A549 (cell line): ENCODE results near the gene FAM199X. TPM values are rescaled to one million over a fixed set of nuclear protein-coding genes. Genes with fewer than 3 reads are reported as not detected.

Experiments
- ATAC-seq, 2 experiments: fragments of 200-7000 bp in 1 of 2; fragments of >200 bp in 1 of 2; cut with Nextera tagmentation in 1 of 2; cut with Tn5 transposase in 1 of 2; 3 replicates each; pipeline versions ENCODE4 v1.8.0 to v1.9.1; 2018 to 2020; ENCODE audit warnings: mild to moderate bottlenecking in 1 of 2, moderate library complexity in 1 of 2
- CTCF ChIA-PET: fragments of 300-600 bp; sonication (Branson Sonifier 250); formaldehyde crosslinking; extraction: SDS; loops from one replicate; lab custom pipeline; 2021; ENCODE audit warnings: antibody characterized with exemption, inconsistent platforms; lab: Yijun Ruan, JAX
- POLR2A ChIA-PET: fragments of 350-600 bp; formaldehyde crosslinking; extraction: SDS; loops from one replicate; lab custom pipeline; 2021; ENCODE audit warnings: antibody characterized with exemption, inconsistent platforms; lab: Yijun Ruan, JAX
- DNase-seq, 2 experiments: peaks; one replicate each; pipeline versions ENCODE4 v3.0.0 to v3.0.0-alpha.2; 2011 to 2016; ENCODE audit warnings: low read depth in 1 of 2, low spot score in 1 of 2
- FAIRE-seq: peaks from 2 replicates; lab custom pipeline; 2011; peaks lifted over from hg19 to GRCh38; lab: Jason Lieb, UNC
- H3K27ac ChIP-seq, 2 experiments: fragments of >200 bp; sonication (Bioruptor Twin); formaldehyde crosslinking; 3 replicates each; pipeline ENCODE4 v1.5.1; 2016 to 2017
- H3K4me1 ChIP-seq: fragments of >200 bp; sonication (Bioruptor Twin); formaldehyde crosslinking; 3 replicates; pipeline ENCODE4 v1.6.1; 2016
- H3K4me2 ChIP-seq: fragments of >200 bp; sonication (Bioruptor Twin); formaldehyde crosslinking; 3 replicates; pipeline ENCODE4 v1.6.1; 2016
- H3K4me3 ChIP-seq: fragments of >200 bp; sonication (Bioruptor Twin); formaldehyde crosslinking; 3 replicates; pipeline ENCODE4 v1.5.1; 2016
- H3K9me3 ChIP-seq: fragments of >200 bp; sonication (Bioruptor Twin); formaldehyde crosslinking; 3 replicates; pipeline ENCODE4 v1.6.1; 2016
- CHD2 ChIP-seq: fragments of 150-350 bp; IDR thresholded peaks from 2 replicates; pipeline ENCODE4 v1.6.1; 2014; ENCODE audit warnings: low read length; ENCODE audit not compliant: partially characterized antibody
- CHD4 ChIP-seq: fragments of 200-600 bp; sonication (generic); IDR thresholded peaks from 2 replicates; pipeline ENCODE4 v1.6.1; 2016; ENCODE audit warnings: antibody characterized with exemption, mild to moderate bottlenecking, borderline replicate concordance
- EHF ChIP-seq: fragments of 250-450 bp; sonication (Bioruptor Pico); IDR thresholded peaks from 2 replicates; pipeline ENCODE4 v1.5.0; 2020; ENCODE audit warnings: mild to moderate bottlenecking
- EP300 ChIP-seq, 2 experiments: fragments of >200 bp; sonication (Bioruptor Twin); formaldehyde crosslinking; IDR thresholded peaks; 2 replicates in 1 of 2; 3 replicates in 1 of 2; pipeline ENCODE4 v1.6.1; 2016 to 2017
- FOSL2 ChIP-seq, 2 experiments: fragments of 450-650 bp in 1 of 2; fragments of >200 bp in 1 of 2; sonication (Bioruptor Twin) in 1 of 2; formaldehyde crosslinking; IDR thresholded peaks; 2 replicates each; pipeline versions ENCODE4 v1.5.0 to v1.6.1; 2016 to 2020; ENCODE audit warnings: mild to moderate bottlenecking in 1 of 2, moderate library complexity in 1 of 2
- FOXS1 ChIP-seq: fragments of 250-450 bp; sonication (Bioruptor Pico); IDR thresholded peaks from 2 replicates; pipeline ENCODE4 v1.5.0; 2020; ENCODE audit warnings: mild to moderate bottlenecking, moderate library complexity
- HOXA7 ChIP-seq: fragments of 250-450 bp; sonication (Bioruptor Pico); IDR thresholded peaks from 2 replicates; pipeline ENCODE4 v1.5.0; 2020; ENCODE audit warnings: mild to moderate bottlenecking, moderate library complexity
- JUN ChIP-seq, 2 experiments: fragments of >200 bp; sonication (Bioruptor Twin); formaldehyde crosslinking; IDR thresholded peaks; 2 replicates in 1 of 2; 3 replicates in 1 of 2; pipeline ENCODE4 v1.6.1; 2016 to 2017
- JUNB ChIP-seq: fragments of >200 bp; sonication (Bioruptor Twin); formaldehyde crosslinking; IDR thresholded peaks from 2 replicates; pipeline ENCODE4 v1.6.1; 2016
- MAZ ChIP-seq: fragments of 150-350 bp; IDR thresholded peaks from 2 replicates; pipeline ENCODE4 v1.6.1; 2014; ENCODE audit warnings: antibody characterized with exemption, low read depth, low read length, borderline replicate concordance
- MYC ChIP-seq: IDR thresholded peaks from 2 replicates; pipeline ENCODE4 v1.6.1; 2012; ENCODE audit warnings: mild to moderate bottlenecking, inconsistent platforms, low read length, improper control_type of control experiment, borderline replicate concordance
- PHF8 ChIP-seq: fragments of 200-600 bp; sonication (generic); IDR thresholded peaks from 2 replicates; pipeline ENCODE4 v1.6.1; 2016; ENCODE audit warnings: low read depth, mild to moderate bottlenecking, antibody characterized with exemption, moderate library complexity, borderline replicate concordance
- POLR2AphosphoS2 ChIP-seq: conservative IDR thresholded peaks from 2 replicates; pipeline ENCODE4 v1.6.1; 2012; ENCODE audit warnings: low read length, improper control_type of control experiment, inconsistent platforms
- RAD21 ChIP-seq, 2 experiments: fragments of >200 bp in 1 of 2; sonication (Bioruptor Twin) in 1 of 2; formaldehyde crosslinking in 1 of 2; IDR thresholded peaks in 1 of 2; conservative IDR thresholded peaks in 1 of 2; 2 replicates in 1 of 2; 3 replicates in 1 of 2; pipeline ENCODE4 v1.6.1; 2012 to 2018; ENCODE audit warnings: inconsistent platforms in 1 of 2
- RARB ChIP-seq: fragments of 250-450 bp; sonication (Bioruptor Pico); IDR thresholded peaks from 2 replicates; pipeline ENCODE4 v1.8.0; 2021; ENCODE audit warnings: mild to moderate bottlenecking, moderate library complexity
- RCOR1 ChIP-seq: fragments of 150-350 bp; IDR thresholded peaks from 2 replicates; pipeline ENCODE4 v1.6.1; 2014; ENCODE audit warnings: antibody characterized with exemption, low read length, low read depth
- SREBF2 ChIP-seq: fragments of 450-650 bp; IDR thresholded peaks from 2 replicates; pipeline ENCODE4 v1.6.1; 2014; ENCODE audit warnings: mild to moderate bottlenecking, moderate library complexity
- TFCP2L1 ChIP-seq: fragments of 250-450 bp; sonication (Bioruptor Pico); IDR thresholded peaks from 2 replicates; pipeline ENCODE4 v1.5.0; 2021; ENCODE audit warnings: mild to moderate bottlenecking
- ZC3H11A ChIP-seq: fragments of 450-650 bp; IDR thresholded peaks from 2 replicates; pipeline ENCODE4 v1.6.1; 2014; ENCODE audit warnings: antibody characterized with exemption, mild to moderate bottlenecking
- WGBS: methylation state at CpG from one replicate; pipeline ENCODE4 v1.1.6; 2017; ENCODE audit errors: missing lambda C conversion rate; 5-methylcytosine and 5-hydroxymethylcytosine counted together
- polyA plus RNA-seq, 4 experiments: library from polyadenylated mRNA; depleted of rRNA in 3 of 4; stranded (reverse); fragments of >200 nt; fragmentation: RNase III in 1 of 4; extraction: RNeasy Plus Mini Kit Qiagen cat#74134 plus additional on column Dnase treatment in 1 of 4; gene quantifications; 2 replicates in 3 of 4; 3 replicates in 1 of 4; pipeline ENCODE4 v1.2.3, GENCODE V29; 2011 to 2017
- TF ChIP-seq, protein P1 (sequence below): IDR thresholded peaks from 2 replicates; pipeline ENCODE4 v1.6.1; 2012
- TF ChIP-seq, protein P2 (sequence below): fragments of 150-350 bp; IDR thresholded peaks from 2 replicates; pipeline ENCODE4 v1.6.1; 2014; ENCODE audit warnings: low read depth, mild to moderate bottlenecking, low read length
- TF ChIP-seq, protein P3 (sequence below): fragments of 250-450 bp; sonication (Bioruptor Pico); IDR thresholded peaks from 2 replicates; pipeline ENCODE4 v1.5.0; 2021; ENCODE audit warnings: mild to moderate bottlenecking, moderate library complexity, borderline replicate concordance
- TF ChIP-seq, protein P4 (sequence below): fragments of >200 bp; sonication (Bioruptor Twin); formaldehyde crosslinking; IDR thresholded peaks from 2 replicates; pipeline ENCODE4 v1.6.1; 2016

FAM199X gene
- polyA plus RNA-seq, 2 of the 4 experiments (the other 2 are of a cell fraction): 20.1 to 26.4 TPM

DNA sequence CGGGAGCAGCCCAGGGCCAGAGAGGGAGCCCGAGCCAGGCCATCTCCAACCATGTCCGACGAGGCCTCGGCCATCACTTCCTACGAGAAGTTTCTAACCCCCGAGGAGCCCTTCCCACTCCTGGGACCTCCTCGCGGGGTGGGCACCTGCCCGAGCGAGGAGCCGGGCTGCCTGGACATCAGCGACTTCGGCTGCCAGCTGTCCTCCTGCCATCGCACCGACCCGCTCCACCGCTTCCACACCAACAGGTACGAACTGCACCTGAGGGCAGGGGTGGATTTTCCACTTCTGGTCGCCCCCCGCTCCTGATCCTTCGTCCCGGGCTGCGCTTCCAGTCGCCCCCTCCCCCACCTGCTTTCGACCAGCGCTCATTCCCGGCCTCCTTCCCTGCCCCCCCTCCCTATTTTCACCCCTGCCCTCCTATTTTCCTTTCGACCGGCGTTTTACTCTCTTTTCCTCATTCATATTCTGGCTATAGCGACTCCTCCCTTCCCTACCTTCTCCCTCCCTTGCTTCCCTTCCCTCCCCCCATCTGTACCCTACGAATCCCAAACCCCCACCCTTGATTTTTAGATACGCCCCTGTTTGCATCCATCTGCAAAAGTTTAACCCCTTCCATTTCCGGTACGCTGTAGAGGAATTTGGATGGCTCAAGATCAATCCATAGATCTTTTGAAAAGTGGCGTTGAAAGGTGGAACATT lies 633 bp downstream of the FAM199X start:
- POLR2A ChIA-PET: interaction anchor here (0.7 to 2.7 kb wide), 2 partner anchors 10 to 238 kb away, joined by 4 to 51 read pairs; partner anchors contain the start of gene SLC25A53
- TF ChIP-seq PHF8 (peak; percentile 32; the same call in 1 of the 2 replicates), RARB (CRISPR knock-in tag) (no peak)
- H3K4me2 ChIP-seq: peak overlapping the region; percentile 78
- H3K27ac ChIP-seq: peak overlapping the region; percentile 84 to 98
- no peaks in the 10 kb centered on the region for H3K9me3 ChIP-seq
- no peak for FAIRE-seq
- ATAC-seq: peak in 1 of 2 experiments; percentile 81; a peak in 4 of 6 replicates
- 2% methylated on average over 21 of the region's 37 CpGs for WGBS
- CTCF ChIA-PET: interaction anchor here (0.7 to 1.9 kb wide), 3 partner anchors 18 to 29 kb away, joined by 3 to 8 read pairs (median 3); no protein-coding TSS in a partner anchor
- peak in 1 of 2 experiments; percentile 4 for DNase-seq
- H3K4me1 ChIP-seq: peaks cover 25% of the 10 kb centered on the region; the same call in 2 of the 3 replicates
- peak overlapping the region; percentile 84 for H3K4me3 ChIP-seq

DNA sequence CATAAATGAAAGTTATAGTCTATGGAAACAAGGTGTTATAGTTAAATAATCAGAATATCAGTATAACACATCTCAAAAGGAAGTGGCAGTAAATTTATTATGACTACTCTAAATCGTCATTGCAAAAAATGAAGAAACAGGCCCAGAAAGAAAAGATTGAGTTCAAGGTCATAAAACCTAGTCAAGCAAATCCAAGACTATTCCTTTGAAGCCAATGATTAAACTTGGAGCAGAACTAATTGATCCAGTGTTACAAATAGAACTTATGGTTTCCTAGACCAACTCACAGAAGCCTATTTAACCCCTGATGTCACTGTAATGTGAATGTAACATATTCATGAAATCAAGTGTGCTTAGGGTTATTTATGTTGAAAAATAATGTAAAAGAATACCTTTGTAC lies 1.9 kb downstream of the FAM199X start:
- FAIRE-seq: no peak
- ATAC-seq: no peak
- H3K9me3 ChIP-seq: no peaks in the 10 kb centered on the region
- no peak overlapping the region for H3K27ac ChIP-seq
- POLR2A ChIA-PET: no interaction called here
- no peak for DNase-seq
- peak overlapping the region; percentile 78 for H3K4me2 ChIP-seq
- H3K4me1 ChIP-seq: peaks cover 25% of the 10 kb centered on the region; the same call in 2 of the 3 replicates
- TF ChIP-seq MAZ: no peak
- TF ChIP-seq ZC3H11A: no peak
- no peak for TF ChIP-seq RCOR1
- no peak for TF ChIP-seq MYC
- TF ChIP-seq TFCP2L1: no peak
- TF ChIP-seq CHD4: no peak
- 32% methylated on average over 1 of the region's 1 CpG for WGBS
- CTCF ChIA-PET: no interaction called here
- peak overlapping the region; percentile 84 for H3K4me3 ChIP-seq

- Histone ChIP-seq H3K4me2 (no peak overlapping the region), H3K9me3 (no peaks in the 10 kb centered on the region), H3K4me3 (no peak overlapping the region), H3K27ac (no peak overlapping the region), H3K4me1 (peaks cover 20% of the 10 kb centered on the region; the same call in 2 of the 3 replicates)
- TF ChIP-seq, protein P1, sequence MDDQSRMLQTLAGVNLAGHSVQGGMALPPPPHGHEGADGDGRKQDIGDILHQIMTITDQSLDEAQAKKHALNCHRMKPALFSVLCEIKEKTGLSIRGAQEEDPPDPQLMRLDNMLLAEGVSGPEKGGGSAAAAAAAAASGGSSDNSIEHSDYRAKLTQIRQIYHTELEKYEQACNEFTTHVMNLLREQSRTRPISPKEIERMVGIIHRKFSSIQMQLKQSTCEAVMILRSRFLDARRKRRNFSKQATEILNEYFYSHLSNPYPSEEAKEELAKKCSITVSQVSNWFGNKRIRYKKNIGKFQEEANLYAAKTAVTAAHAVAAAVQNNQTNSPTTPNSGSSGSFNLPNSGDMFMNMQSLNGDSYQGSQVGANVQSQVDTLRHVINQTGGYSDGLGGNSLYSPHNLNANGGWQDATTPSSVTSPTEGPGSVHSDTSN: no peak
- TF ChIP-seq, protein P2, sequence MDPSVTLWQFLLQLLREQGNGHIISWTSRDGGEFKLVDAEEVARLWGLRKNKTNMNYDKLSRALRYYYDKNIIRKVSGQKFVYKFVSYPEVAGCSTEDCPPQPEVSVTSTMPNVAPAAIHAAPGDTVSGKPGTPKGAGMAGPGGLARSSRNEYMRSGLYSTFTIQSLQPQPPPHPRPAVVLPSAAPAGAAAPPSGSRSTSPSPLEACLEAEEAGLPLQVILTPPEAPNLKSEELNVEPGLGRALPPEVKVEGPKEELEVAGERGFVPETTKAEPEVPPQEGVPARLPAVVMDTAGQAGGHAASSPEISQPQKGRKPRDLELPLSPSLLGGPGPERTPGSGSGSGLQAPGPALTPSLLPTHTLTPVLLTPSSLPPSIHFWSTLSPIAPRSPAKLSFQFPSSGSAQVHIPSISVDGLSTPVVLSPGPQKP: no peak
- POLR2A ChIA-PET: no interaction called here
- CTCF ChIA-PET: interaction anchor here (0.6 kb wide), 1 partner anchor 12 kb away, joined by 4 read pairs; no protein-coding TSS in a partner anchor
- WGBS: 86% methylated on average over 6 of the region's 6 CpGs
- FAIRE-seq (no peak), DNase-seq (no peak), ATAC-seq (no peak)
Measured at GRCh38 chrX:104172121-104172520, 5.9 kb downstream of the FAM199X start.

DNA sequence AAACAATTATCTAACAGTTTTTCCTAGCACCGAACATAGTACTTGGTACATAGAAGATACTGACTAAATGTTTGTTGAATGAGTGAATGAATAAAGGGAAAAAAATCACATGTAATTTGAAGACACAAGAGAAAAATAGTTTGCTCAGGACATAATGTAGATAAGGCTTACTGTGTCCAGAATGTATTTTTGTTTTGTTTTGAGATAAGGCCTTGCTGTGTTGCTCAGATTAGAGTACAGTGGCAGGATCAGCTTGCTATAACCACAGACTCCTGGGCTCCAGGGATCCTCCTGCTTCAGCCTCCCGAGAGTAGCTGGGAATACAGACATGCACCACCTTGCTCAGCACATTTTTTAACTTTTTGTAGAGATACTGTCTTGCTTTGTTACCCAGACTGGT lies 6.5 kb downstream of the FAM199X start:
- Histone ChIP-seq H3K4me3 (no peak overlapping the region), H3K27ac (no peak overlapping the region), H3K4me1 (peaks cover 19% of the 10 kb centered on the region; the same call in 2 of the 3 replicates), H3K9me3 (no peaks in the 10 kb centered on the region), H3K4me2 (no peak overlapping the region)
- POLR2A ChIA-PET: no interaction called here
- FAIRE-seq (no peak), ATAC-seq (no peak), DNase-seq (no peak)
- CTCF ChIA-PET: no interaction called here
- 89% methylated on average over 2 of the region's 2 CpGs for WGBS
- TF ChIP-seq CHD2 (no peak), EP300 (IDR thresholded peaks at IDR 0.05) (no peak), POLR2AphosphoS2 (no peak), JUN (IDR thresholded peaks at IDR 0.05) (no peak), SREBF2 (no peak), FOSL2 (IDR thresholded peaks at IDR 0.05) (no peak), FOSL2 (CRISPR knock-in tag; IDR thresholded peaks at IDR 0.05) (no peak), HOXA7 (CRISPR knock-in tag) (no peak), RAD21 (conservative IDR thresholded peaks at IDR 0.05 in 1 of 2, IDR thresholded peaks at IDR 0.05 in 1 of 2) (no peak), ZC3H11A (no peak), FOXS1 (CRISPR knock-in tag) (no peak), EHF (CRISPR knock-in tag) (no peak), JUNB (no peak), RCOR1 (no peak)
- TF ChIP-seq, protein P2: no peak
- TF ChIP-seq, protein P3, sequence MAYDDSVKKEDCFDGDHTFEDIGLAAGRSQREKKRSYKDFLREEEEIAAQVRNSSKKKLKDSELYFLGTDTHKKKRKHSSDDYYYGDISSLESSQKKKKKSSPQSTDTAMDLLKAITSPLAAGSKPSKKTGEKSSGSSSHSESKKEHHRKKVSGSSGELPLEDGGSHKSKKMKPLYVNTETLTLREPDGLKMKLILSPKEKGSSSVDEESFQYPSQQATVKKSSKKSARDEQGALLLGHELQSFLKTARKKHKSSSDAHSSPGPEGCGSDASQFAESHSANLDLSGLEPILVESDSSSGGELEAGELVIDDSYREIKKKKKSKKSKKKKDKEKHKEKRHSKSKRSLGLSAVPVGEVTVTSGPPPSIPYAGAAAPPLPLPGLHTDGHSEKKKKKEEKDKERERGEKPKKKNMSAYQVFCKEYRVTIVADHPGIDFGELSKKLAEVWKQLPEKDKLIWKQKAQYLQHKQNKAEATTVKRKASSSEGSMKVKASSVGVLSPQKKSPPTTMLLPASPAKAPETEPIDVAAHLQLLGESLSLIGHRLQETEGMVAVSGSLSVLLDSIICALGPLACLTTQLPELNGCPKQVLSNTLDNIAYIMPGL (CRISPR knock-in tag): no peak
- TF ChIP-seq, protein P4, sequence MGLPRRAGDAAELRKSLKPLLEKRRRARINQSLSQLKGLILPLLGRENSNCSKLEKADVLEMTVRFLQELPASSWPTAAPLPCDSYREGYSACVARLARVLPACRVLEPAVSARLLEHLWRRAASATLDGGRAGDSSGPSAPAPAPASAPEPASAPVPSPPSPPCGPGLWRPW: no peak
